Coronary artery (tissue), 2 donors: ENCODE measurements around the gene DGKG.

ENCODE experiments used
- DNase-seq: peaks from one replicate; pipeline ENCODE4 v3.0.0-alpha.2; 2017; ENCODE audit warnings: low spot score
- H3K27ac ChIP-seq, 2 donors: fragments of 200-600 bp; sonication (generic); one replicate each; pipeline ENCODE4 v1.5.1; 2016 to 2019
- H3K4me3 ChIP-seq: fragments of 200-600 bp; sonication (generic); 2 replicates; pipeline ENCODE4 v1.5.1; 2016; ENCODE audit warnings: mild to moderate bottlenecking, moderate library complexity
- CTCF ChIP-seq: fragments of 200-600 bp; sonication (generic); IDR thresholded peaks from one replicate; pipeline ENCODE4 v1.5.1; 2019; ENCODE audit warnings: antibody characterized with exemption

The DGKG gene

GRCh38 chr3:186121278-186121677 is 240.8 kb downstream of the DGKG start:
- no peak overlapping the region for H3K4me3 ChIP-seq
- TF ChIP-seq CTCF: no peak
- H3K27ac ChIP-seq: no peak overlapping the region
- no peak for DNase-seq

- no peak overlapping the region for H3K27ac ChIP-seq
- no peak for DNase-seq
- no peak overlapping the region for H3K4me3 ChIP-seq
- TF ChIP-seq CTCF: no peak
Observed at GRCh38 chr3:186119499-186119898, 242.5 kb downstream of the DGKG start.

DNA sequence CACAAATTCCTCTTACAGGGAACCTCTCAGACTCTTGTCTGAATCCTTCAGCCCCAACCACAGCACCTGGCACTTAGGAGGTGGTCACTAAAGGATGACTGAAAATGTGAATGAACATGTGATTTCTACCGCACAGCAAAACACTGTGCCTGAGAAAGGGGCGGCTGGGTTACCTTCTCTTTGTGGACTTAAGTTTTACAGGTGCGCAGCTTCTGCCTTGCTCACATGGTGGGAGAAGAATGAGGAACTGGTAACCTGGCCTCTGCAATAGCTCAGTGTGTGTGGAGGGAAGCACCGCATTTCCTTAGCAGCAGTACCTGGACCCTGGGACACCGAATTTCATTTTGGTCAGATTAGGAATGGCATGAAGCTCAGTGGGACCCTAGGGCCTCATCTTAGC is 243.3 kb downstream of the DGKG start:
- TF ChIP-seq CTCF: no peak
- no peak overlapping the region for H3K27ac ChIP-seq
- H3K4me3 ChIP-seq: no peak overlapping the region
- DNase-seq: no peak

DNA sequence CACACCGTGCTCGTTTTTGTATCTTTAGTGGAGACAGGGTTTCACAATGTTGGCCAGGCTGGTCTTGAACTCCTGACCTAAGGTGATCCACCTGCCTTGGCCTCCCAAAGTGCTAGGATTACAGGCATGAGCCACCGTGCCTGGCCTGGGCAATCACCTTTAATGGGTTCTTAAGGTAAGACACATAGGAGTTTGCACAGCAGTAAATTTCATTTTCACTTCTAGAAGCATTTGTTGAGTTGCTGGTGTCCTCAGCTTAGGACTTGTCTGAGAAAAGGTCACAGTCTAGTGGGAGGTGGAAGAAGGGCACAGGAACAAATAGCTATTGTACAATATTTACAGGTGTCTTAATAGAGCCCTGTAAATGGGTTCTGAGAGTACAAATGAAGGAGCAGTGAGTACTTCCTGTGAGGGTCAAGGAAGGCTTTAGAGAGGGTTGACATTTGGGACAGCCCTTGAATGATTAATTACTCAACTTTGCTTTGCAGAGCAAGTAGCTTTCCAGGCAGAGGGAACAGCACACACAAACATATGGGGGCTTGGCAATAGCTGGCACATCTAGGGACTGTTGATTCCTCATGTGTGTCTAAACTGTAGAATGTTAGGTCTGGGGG is 244.4 kb downstream of the DGKG start:
- no peak overlapping the region for H3K27ac ChIP-seq
- no peak overlapping the region for H3K4me3 ChIP-seq
- no peak for TF ChIP-seq CTCF
- DNase-seq: no peak

DNA sequence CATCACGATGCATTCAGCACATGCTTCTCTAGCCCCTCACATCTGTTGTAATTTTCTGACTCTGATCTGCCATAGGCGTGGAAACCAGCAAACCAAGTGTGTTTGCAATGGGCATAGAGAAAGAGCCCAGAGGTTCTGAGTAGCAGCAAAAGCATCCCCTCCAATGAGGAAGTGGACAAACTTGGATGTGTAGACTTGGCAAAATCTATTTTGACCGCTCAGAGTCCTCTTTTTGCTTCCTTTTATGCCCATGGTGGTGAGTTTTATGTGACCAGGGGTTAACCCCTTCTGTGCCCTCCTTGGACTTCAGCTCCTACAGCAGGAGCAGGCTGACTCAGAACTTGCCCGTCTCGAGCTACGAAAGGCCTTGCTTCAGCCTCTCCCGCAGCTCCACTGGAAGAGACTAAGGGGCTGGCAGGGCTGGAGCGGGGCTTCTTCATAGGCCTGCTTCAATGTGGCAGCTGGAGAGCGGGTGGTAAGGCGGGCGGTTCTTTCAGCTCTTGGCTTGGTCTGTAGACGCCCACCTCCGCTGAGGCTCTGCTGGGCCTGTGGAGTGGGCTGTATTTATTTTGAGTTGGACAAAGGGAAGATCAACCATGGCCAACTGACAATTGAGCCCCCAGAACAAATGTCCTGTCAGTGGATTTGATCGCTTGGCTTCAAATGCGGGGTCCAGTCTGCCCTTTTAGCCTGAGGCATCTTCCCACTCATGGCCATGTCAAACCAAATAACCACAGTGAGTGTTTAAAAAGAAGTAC is 246.6 kb downstream of the DGKG start:
- H3K4me3 ChIP-seq: no peak overlapping the region
- TF ChIP-seq CTCF: no peak
- no peak for DNase-seq
- no peak overlapping the region for H3K27ac ChIP-seq

- Histone ChIP-seq H3K4me3 (no peak overlapping the region), H3K27ac (no peak overlapping the region)
- DNase-seq: no peak
- TF ChIP-seq CTCF: no peak
Observed at GRCh38 chr3:186110975-186111974, 250.8 kb downstream of the DGKG start.
